ENCODE measurements around the gene DPP6.

The DPP6 gene

DNA sequence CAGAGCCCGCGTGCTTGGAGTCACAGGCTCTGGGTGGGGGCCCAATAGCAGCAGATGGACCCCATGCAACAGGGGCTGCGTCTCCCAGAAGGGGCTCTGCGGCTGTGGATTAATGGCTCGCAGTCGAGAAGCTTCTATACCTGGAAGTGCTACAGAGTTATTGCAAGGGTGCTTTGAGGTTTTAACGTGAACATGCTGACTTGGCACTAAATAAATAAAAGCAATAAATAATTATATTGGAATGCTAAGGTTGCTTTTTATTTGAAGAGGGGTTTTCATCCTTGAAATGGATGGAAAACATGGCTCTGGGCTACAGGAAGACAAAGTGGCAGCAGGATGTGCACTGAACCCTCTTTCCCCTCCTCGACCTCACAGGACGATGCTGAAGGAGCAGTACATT, 828.3 kb downstream of the DPP6 start:
- no peak for DNase-seq (ENCODE audit: low read depth)

- no peak for DNase-seq (ENCODE audit: low read depth)
These were observed 828.8 kb downstream of the DPP6 start for GRCh38 chr7:154881026-154881425.

- DNase-seq (ENCODE audit: low read depth): no peak
These were observed 829.3 kb downstream of the DPP6 start for GRCh38 chr7:154881526-154881925.

DNA sequence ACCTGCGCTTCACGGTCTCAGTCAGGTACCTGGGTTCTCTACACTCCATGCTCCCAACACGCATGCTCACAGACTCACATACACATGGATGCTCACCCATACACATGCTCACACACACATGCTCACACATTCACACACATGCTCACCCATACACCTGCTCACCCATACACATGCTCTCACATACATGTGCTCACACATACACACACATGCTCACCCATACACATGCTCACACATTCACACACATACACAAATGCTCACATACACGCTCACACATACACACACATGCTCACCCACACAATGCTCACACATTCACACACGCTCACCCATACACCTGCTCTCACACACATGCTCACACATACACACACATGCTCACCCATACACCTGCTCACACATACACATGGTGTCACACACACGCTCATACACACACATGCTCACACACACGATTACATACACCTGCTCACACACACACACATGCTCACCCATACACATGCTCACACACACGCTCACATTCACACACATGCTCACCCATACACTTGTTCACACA, 830.8 kb downstream of the DPP6 start:
- DNase-seq (ENCODE audit: low read depth): no peak

DNA sequence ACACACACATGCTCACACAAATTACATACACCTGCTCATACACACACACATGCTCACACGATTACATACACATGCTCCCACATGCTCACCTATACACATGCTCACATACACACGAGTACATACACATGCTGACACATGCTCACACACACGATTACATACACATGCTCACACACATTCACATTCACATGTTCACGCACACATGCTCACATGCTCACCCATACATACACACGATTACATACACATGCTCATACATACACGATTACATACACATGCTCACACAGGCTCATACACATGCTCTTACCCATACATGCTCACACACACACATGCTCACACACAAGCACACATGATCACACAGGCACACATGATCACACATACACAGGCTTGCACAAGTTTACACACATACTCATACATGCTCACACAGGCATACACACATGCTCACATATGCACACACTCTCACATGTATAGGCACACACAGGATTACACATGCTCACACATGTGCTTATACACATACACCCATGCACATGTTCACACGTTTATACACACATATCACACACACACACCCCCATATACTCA, 832.2 kb downstream of the DPP6 start:
- no peak for DNase-seq (ENCODE audit: low read depth)

DNA sequence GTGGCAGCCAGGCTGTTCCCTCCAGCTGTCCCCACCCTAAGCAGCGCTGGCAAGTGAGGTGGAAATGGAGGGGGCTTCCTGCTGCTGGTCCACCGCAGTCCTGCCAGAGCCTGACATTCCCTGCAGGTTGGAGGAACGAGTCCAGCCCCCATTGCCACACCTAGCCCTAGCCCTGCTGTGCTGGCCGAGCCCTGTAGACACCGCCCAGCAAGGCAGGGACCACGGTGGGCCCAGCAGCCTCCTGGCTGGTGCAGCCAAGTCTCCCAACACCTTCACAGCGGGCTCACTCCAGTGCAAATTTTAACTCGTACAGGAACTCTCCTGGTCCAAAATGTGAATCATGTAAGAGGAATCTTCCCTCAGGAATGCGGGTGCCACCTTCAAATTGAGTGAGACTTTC, 834.4 kb downstream of the DPP6 start:
- DNase-seq (ENCODE audit: low read depth): no peak

- no peak for DNase-seq (ENCODE audit: low read depth)
These were observed 836.5 kb downstream of the DPP6 start for GRCh38 chr7:154888690-154889089.

GRCh38 chr7:154892459-154892858, 840.3 kb downstream of the DPP6 start:
- DNase-seq (ENCODE audit: low read depth): no peak

- DNase-seq (ENCODE audit: low read depth): no peak
These were observed 843.9 kb downstream of the DPP6 start for GRCh38 chr7:154896076-154896475.

GRCh38 chr7:154898973-154899855, 847.0 kb downstream of the DPP6 start:
- DNase-seq (ENCODE audit: low read depth): no peak

GRCh38 chr7:154899862-154900261, 847.7 kb downstream of the DPP6 start:
- no peak for DNase-seq (ENCODE audit: low read depth)

- DNase-seq (ENCODE audit: low read depth): no peak
These were observed 850.4 kb downstream of the DPP6 start for GRCh38 chr7:154902600-154903082.

- DNase-seq (ENCODE audit: low read depth): no peak
These were observed 851.0 kb downstream of the DPP6 start for GRCh38 chr7:154903083-154903731.

DNA sequence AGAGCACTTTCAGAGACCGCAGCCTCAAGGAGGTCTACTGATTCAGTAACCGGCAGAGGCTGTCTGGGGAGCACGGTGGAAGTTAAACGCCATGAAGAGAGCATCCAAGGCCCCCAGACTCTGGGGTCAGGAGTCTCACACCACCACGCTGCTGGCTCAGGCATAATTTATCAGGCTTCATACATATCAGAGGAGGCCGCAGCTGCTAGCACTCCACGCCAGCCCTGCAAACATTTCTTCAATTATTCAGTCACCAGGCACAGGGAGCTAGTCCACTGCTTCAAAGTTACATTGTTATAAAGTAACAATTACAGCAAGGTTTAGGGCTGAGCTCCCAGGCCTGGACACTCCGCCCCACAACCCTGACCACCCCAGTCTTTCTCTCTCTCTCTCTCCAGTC, 852.9 kb downstream of the DPP6 start:
- no peak for DNase-seq (ENCODE audit: low read depth)

DNA sequence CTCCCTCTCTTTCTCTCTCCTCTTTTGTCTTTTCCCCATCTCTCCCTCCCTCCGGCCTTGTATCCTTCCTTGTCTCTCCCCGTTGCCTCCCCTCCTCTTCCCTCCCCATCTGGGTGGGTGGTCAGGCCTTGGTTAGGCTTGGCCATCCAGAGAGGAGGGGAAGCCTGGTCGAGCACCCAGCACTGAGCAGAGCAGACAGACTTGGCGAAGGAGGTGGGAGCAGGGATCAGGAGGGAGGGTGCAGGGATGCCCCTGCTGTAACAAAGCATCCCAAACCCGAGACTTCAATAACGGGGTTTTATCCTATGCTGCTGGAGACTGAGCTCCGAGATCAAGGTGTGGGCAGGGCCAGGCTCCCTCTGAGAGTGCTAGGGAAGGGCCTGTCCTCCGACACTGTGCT, 853.4 kb downstream of the DPP6 start:
- no peak for DNase-seq (ENCODE audit: low read depth)

DNA sequence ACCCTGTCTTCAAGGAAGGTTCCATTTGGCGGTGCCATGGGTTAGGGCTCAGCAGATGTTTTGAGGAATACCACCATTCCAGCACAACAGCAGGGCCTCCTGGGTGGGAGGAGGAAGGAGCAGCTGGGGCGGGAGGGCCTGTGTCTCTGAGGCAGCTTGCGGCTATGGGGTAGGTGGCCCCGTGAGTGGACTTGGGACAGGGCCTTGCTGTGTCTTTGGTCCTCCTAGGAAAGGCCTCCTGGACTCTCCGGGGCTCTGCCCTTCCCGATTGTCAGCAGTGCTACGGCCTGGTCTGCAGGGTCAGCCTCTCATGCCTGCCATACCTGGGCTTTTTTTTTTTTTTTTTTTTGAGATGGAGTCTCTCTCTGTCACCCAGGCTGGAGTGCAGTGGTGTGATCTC, 854.0 kb downstream of the DPP6 start:
- DNase-seq (ENCODE audit: low read depth): no peak

DNA sequence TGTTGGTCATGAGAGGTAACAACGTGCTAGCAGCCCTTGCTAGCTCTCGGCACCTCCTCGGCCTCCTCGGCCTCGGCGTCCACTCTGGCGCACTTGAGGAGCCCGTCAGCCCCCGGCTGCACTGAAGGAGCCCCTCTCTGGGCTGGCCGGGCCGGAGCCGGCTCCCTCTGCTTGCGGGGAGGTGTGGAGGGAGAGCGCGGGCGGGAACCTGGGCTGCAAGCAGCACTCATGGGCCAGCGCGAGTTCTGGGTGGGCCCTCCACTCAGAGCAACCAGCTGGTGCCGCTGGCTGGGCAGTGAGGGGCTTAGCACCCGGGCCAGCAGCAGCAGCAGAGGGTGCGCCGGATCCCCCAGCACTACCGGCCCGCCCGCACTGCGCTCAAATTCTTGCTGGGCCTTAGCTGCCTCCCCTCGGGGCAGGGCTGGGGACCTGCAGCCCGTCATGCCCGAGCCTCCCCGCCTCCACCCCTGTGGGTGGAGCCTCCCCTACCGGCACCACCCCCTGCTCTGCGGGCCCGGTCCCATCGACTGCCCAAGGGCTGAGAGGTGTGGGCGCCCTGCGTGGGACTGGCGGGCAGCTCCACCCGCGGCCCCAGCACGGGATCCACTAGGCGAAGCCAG, 854.6 kb downstream of the DPP6 start:
- DNase-seq (ENCODE audit: low read depth): no peak

DNA sequence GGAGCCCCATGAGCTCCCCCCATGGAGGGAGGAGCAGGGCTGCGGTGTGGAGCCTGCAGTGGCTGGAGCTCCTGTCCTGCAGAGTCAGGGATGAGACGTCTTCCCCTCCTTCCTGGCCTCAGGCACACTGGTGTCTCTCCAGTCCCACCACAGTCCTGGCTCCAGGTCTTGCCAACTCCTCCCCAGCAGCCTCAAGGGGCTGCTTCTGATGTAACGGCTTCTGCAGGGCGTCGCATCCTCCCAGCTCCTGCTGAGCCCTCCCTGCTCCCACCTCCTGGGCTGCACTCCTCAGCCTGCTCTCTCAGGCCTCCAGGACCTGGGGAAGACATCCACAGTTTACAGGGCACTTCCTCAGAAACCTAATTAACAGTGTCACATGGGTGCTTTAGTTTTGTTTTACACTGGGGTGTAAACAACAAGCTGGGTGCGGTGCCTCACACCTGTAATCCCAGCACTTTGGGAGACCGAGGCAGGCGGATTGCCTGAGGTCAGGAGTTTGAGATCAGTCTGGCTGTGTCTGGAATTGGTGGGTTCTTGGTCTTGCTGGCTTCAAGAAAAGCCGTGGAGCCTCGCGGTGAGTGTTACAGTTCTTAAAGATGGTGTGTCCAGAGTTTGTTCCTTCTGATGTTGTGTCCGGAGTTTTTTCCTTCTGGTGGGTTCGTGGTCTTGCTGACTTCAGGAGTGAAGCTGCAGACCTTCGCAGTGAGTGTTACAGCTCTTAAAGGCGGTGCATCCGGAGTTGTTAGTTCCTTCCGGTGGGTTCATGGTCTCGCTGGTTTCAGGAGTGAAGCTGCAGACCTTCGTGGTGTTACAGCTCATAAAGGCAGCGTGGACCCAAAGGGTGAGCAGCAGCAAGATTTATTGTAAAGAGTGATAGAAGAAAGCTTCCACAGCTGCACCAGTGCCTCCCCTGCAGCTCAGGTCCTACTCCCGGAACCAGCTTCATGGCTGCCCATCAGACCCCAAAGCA, 855.7 kb downstream of the DPP6 start:
- no peak for DNase-seq (ENCODE audit: low read depth)

- DNase-seq (ENCODE audit: low read depth): no peak
These were observed 857.3 kb downstream of the DPP6 start for GRCh38 chr7:154909241-154910105.

- DNase-seq (ENCODE audit: low read depth): no peak
These were observed 857.9 kb downstream of the DPP6 start for GRCh38 chr7:154910125-154910524.

Data from non-pigmented ciliary epithelial cell (primary cell).